ENCODE data around the gene C5orf15. TPM values are rescaled to one million over a fixed set of nuclear protein-coding genes. Genes with fewer than 3 reads are reported as not detected.

C5orf15 gene
- total RNA-seq, 1 donor from 2014 or later: 33.4 TPM

DNA sequence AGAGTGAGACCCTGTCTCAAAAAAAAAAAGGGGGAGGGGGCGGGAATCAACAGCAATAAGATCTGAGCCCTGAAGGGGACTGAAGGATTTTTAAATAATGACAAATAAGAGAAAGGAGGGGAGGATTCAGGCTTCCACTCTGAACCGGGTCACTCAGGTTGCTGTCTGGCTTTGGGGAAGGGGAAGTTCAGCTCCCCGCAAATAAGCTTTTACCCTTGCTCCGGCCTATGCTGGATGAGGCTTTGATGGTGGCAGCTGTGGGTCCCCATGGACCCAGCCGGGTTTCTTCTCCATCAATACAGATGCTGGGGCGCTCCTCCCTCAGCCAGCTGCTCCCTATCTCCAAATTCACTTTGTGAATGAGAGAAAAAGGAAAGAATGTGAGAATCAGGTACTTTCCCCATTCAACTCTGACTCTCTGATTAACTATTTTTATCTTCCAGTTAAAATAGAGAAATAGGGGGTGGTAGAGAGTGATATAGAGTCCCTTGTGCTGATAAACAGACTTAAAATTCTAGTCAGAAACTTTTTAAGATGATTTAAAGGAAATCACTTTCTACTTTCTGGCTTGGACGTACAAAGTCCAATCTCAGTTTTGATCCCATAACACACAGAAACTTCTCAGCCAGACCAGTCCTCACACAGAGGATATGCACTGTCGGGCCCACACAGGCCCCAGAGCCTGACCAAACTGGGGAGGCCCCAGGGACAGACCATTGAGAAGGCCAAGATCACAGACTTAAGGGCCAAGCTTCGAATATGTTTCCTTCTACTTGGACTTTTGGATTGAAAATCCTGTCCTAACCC, 39.6 kb downstream of the C5orf15 start:
- Histone ChIP-seq H3K9me3 (no peaks in the 10 kb centered on the region), H3K4me3 (no peak overlapping the region), H3K36me3 (no peaks in the 10 kb centered on the region), H3K27ac (no peak overlapping the region), H3K4me1 (no peaks in the 10 kb centered on the region), H3K27me3 (no peaks in the 10 kb centered on the region)
- DNase-seq: no peak
- intact Hi-C loops (cut with DNase I): no loop called here
- no peak for TF ChIP-seq CTCF (IDR thresholded peaks at IDR 0.05)
- ATAC-seq: no peak

- no peak for ATAC-seq
- no peak for TF ChIP-seq CTCF (IDR thresholded peaks at IDR 0.05)
- H3K36me3 ChIP-seq: no peaks in the 10 kb centered on the region
Observed at GRCh38 chr5:133927300-133928180, 40.9 kb downstream of the C5orf15 start.

GRCh38 chr5:133926489-133927299, 41.7 kb downstream of the C5orf15 start:
- H3K27ac ChIP-seq: no peak overlapping the region
- intact Hi-C loops (cut with DNase I): no loop called here

More at GRCh38 chr5:133927300-133928180, 40.9 kb downstream of the C5orf15 start:
- no peak for DNase-seq
- Histone ChIP-seq H3K27ac (no peak overlapping the region), H3K4me3 (no peak overlapping the region), H3K27me3 (no peaks in the 10 kb centered on the region), H3K9me3 (no peaks in the 10 kb centered on the region), H3K4me1 (no peaks in the 10 kb centered on the region)
- intact Hi-C loops (cut with DNase I): no loop called here

GRCh38 chr5:133925866-133926488, 42.4 kb downstream of the C5orf15 start:
- intact Hi-C loops (cut with DNase I): no loop called here
- no peak for DNase-seq
- no peak for ATAC-seq
- Histone ChIP-seq H3K4me3 (no peak overlapping the region), H3K36me3 (no peaks in the 10 kb centered on the region), H3K4me1 (no peaks in the 10 kb centered on the region), H3K27ac (no peak overlapping the region), H3K27me3 (no peaks in the 10 kb centered on the region), H3K9me3 (no peaks in the 10 kb centered on the region)
- no peak for TF ChIP-seq CTCF (IDR thresholded peaks at IDR 0.05)

More at GRCh38 chr5:133926489-133927299, 41.7 kb downstream of the C5orf15 start:
- Histone ChIP-seq H3K36me3 (no peaks in the 10 kb centered on the region), H3K9me3 (no peaks in the 10 kb centered on the region), H3K4me1 (no peaks in the 10 kb centered on the region), H3K27me3 (no peaks in the 10 kb centered on the region), H3K4me3 (no peak overlapping the region)
- no peak for TF ChIP-seq CTCF (IDR thresholded peaks at IDR 0.05)
- peak; percentile 20 for ATAC-seq
- no peak for DNase-seq

DNA sequence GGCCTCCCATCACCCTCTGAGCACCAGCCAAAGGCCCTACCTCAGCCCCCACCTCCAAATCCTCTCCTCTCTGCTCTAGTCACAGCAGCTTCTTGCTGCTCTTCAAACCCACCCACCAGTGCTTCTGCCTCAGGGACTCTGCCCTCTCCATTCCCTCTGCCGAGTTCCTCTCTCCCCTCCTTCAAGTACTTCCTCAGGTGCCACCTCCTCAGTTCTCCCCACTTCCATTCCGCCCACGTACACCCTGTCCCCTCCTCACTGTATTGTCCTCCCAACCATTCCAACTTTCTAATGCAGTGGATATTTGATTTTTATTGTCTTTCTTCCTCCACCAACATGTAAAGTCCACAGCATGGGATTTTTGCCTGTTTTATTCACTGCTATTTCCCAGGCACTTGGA, 43.2 kb downstream of the C5orf15 start:
- TF ChIP-seq CTCF (IDR thresholded peaks at IDR 0.05): no peak
- H3K9me3 ChIP-seq: no peaks in the 10 kb centered on the region
- intact Hi-C loops (cut with DNase I): no loop called here
- ATAC-seq: no peak
- no peaks in the 10 kb centered on the region for H3K27me3 ChIP-seq
- H3K4me3 ChIP-seq: no peak overlapping the region
- no peak overlapping the region for H3K27ac ChIP-seq
- DNase-seq: no peak
- H3K36me3 ChIP-seq: no peaks in the 10 kb centered on the region
- H3K4me1 ChIP-seq: no peaks in the 10 kb centered on the region
